HG03469 (cell line): ENCODE data around the gene OSBPL1A.
"Not testable (repeated sequence)": the region's sequence is repeated elsewhere in the genome, so short reads cannot be mapped to it uniquely, and the experiment has no call there.

Source experiments
- ATAC-seq: cut with Tn5 transposase; IDR thresholded peaks from one replicate; pipeline ENCODE4 v1.9.1; 2021; ENCODE audit warnings: mild to moderate bottlenecking, moderate library complexity, moderate number of reproducible peaks; ENCODE audit not compliant: unreplicated experiment

Gene OSBPL1A

DNA sequence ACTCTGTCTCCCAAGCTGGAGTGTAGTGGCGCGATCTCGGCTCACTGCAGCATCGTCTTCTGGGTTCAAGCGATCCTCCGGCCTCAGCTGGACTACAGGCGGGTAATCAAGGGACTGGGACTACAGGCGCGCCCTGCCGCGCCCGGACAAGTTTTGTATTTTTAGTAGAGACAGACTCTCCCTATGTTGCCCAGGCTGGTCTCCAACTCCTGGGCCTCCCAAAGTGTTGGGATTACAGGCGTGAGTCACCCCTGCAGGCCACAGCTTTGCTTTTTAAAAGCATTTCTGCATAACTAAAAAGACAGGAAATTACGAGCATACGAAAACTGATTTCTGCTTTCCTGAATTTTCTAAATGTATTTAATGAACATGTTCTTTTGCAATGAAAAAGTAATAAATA is 916 bp upstream of the OSBPL1A start:
- ATAC-seq, result no peak

- ATAC-seq, result no peak
Observed at GRCh38 chr18:24397131-24397693, 412 bp downstream of the OSBPL1A start.

GRCh38 chr18:24396082-24396633 is 1.5 kb downstream of the OSBPL1A start:
- no peak for ATAC-seq

GRCh38 chr18:24395049-24395795 is 2.4 kb downstream of the OSBPL1A start:
- no peak for ATAC-seq

DNA sequence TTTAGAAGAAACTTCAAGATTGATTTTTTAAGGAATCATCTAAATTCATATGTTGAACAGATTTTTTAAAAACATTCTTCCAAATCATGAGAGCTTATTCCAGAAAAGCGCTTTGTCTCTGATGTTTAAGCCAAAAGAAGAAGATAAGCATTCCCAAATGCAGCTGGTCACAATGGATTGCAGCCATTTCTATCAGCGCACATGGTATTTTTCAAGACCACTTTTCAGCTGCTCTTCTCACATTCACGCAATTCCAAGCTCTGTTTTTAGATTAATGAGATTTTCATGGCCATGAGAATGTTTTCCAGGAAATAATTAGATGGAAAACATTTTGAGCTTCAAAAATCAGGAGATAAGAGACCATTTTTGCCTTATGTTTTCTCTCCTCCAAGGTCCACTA is 8.7 kb downstream of the OSBPL1A start:
- no peak for ATAC-seq

- ATAC-seq, result no peak
Observed at GRCh38 chr18:24386681-24387080, 10.9 kb downstream of the OSBPL1A start.

DNA sequence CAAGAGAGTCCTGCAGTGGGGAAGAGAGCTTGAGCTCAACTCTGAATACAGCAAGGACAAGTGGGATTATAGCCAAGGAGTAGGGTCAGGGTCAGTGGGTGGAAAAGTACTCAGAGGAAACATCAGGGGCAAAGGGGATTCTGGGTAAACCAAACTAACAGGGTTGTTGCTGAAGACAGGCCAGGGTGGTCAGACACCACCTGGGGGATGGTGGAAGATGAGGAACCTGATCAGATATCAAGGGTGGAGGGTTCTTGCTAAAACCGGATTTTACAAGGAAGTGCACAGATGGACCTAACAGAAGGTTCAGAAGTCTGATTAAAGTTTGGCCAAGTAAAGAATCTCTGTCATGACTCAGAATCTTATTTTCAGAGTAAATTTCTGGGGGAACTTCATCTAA is 16.5 kb downstream of the OSBPL1A start:
- no peak for ATAC-seq

GRCh38 chr18:24380163-24380747 is 17.4 kb downstream of the OSBPL1A start:
- no peak for ATAC-seq

DNA sequence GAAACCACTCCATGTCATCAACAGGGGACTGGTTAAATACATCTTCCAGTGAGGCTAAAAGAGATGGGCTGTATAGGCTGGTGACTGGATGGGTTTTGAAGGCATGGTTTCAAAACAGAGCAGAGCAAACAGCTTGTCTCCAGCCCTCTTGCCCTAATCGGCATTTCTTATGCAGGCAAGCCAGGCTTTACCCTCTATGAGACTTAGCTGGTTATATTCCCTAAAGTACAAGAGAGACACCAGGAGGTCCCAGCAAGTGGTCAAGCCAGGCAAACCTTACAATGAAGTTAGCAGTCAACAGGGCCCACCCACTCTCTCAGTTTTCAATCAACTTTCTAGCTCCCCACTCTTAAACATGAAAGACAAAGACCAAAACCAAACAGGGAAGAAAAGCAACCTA is 19.0 kb downstream of the OSBPL1A start:
- ATAC-seq, result no peak

DNA sequence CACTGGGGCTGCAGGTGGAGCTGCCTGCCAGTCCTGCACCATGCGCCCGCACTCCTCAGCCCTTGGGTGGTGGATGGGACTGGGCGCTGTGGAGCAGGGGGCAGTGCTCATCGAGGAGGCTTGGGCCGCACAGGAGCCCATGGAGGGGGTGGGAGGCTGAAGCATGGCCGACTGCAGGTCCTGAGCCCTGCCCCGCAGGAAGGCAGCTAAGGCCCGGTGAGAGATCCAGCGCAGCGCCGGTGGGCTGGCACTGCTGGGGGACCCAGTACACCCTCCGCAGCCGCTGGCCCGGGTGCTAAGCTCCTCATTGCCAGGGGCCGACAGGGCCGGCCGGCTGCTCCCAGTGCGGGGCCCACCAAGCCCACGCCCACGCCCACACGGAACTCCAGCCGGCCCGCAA is 21.1 kb downstream of the OSBPL1A start:
- not testable (repeated sequence) for ATAC-seq

DNA sequence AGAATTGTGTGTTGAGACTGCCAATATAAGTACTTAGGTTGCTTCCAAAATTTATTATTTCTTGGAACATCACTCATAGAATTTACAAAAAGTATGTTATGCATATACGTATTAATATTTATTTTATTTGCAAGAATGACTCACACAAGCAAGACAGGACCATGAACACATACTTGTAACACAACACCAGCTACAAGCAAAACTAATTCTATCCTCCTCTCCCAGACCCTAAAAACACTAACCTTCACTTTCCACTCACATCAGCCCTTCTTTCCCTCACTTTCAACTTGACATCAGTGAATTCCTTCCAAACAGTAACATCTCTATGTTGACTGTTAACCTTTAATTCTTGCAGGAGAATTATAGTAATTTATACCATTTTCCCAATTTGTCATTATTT is 24.3 kb downstream of the OSBPL1A start:
- no peak for ATAC-seq

GRCh38 chr18:24372279-24372872 is 25.2 kb downstream of the OSBPL1A start:
- ATAC-seq, result no peak

GRCh38 chr18:24370120-24370519 is 27.5 kb downstream of the OSBPL1A start:
- no peak for ATAC-seq

DNA sequence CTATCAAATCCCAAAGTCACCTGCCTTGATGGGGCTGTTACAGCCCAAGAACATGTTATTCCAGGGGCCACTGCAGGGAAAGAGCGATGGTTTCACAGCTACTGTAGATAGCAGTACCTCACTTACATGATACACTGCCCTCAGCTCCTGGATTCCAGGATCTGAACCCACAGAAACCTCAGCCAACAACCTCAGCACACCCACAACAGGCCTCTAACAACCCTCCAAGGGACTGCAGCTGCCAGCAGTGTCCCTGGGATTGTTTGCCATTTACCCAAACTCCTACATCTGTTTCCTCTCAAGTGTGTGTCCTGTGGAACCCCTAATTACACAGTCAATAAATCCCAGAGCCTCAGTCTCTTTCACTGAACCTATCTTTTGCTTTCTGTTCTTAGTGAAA is 28.2 kb downstream of the OSBPL1A start:
- ATAC-seq, result no peak

- no peak for ATAC-seq
Observed at GRCh38 chr18:24368749-24369148, 28.9 kb downstream of the OSBPL1A start.

DNA sequence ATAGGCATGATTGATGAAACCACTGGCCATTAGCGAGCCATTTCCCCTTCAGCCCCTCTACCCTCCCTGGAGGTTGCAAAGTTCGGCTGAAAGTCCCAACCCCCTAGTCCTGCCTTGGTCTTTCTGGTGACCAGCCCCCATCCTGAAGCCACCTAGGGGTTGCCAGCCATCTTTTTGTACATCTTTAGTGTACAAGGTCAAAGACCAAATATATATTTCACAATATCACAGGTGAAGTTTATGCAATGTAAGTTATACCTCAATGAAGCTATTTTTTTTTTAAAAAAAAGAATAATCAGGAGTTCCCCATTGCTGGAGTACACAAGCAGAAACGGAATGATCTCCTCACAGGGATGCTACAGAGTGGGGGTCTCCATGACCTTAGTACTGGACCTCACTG is 31.3 kb downstream of the OSBPL1A start:
- ATAC-seq, result no peak

DNA sequence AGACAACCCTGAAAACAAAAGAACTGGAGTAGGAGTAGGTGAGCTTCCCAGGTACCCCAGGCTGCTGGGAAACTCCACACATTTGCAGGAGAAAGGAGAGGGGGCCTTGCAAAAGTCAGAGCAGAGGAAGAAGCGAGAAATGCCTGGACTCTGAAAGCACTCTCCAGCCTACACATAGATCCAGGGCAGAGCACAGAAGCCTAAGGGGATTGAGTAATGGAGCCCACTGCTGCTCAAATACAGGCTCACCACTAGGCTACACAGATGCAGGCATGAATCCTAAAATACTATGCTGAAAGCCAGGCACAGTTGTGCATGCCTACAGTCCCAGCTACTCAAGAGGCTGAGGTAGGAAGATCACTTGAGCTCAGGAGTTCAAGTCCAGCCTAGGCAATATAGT is 33.4 kb downstream of the OSBPL1A start:
- no peak for ATAC-seq

- ATAC-seq, result no peak
Observed at GRCh38 chr18:24362757-24363156, 34.9 kb downstream of the OSBPL1A start.

DNA sequence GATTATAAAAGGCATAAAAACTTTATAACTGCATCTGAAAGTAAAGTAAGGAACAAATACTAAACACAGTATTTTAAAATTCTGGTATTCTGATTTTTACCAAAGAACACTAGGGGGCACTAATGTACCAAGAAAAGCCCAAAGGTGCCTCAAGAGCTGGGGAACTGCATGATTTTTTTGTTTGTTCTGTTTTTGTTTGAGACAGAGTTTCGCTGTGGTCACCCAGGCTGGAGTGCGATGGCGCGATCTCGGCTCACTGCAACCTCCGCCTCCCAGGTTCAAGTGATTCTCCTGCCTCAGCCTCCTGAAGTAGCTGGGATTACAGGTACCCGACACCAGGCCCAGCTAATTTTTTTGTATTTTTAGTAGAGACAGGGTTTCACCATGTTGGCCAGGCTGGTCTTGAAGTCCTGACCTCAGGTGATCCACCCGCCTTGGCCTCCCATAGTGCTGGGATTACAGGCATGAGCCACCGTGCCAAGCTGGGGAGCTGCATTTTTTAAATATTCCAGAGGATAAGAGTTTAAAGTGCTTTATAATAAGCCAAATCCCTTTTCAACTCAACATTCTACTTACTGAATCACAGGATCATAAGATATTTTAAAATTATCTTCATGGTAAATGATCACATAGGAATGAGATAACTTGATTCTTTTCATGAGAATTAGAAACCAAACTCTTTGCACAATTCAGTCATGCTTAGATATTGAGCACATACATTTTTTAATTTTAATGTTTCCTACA is 37.7 kb downstream of the OSBPL1A start:
- not testable (repeated sequence) for ATAC-seq

DNA sequence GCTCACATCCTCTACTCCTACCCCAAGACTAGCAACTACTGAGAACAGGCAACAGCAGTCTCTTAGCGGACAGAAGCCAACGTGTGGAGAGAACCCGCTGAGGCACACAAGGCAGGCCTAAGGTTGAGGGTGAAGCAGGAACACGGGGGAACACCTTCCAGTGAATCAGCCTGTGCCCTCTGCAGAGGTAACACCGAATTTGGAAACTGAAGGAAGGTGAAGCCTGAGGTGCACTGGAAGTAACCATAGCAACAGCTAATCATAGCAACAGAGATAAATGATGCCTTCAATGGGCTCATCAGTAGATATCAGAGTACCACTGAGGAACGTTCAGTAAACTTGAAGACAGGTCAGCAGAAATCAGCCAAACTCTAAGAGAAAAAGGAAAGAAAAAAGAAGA is 43.3 kb downstream of the OSBPL1A start:
- ATAC-seq, result no peak

DNA sequence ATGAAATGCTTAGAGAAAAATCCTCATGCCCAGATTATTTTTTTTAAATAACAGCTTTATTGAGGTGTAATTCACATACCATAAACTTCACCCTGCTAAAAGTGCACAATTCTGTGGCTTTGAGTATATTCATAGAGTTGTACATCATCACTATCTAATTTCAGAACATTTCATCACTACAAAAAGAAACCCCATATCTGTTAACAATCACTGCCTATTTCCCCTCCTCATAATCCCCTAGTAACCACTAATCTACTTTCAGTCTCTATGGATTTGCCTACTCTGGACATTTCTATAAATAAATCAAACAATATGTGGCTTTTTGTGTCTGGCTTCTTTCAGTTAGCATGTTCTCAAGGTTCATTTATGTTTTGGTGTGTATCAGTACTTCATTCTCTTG is 51.4 kb downstream of the OSBPL1A start:
- ATAC-seq, result no peak
